Common myeloid progenitor, CD34-positive (primary cell): ENCODE results near the gene MRPS21.
"Not testable (repeated sequence)": the region's sequence is repeated elsewhere in the genome, so short reads cannot be mapped to it uniquely, and the experiment has no call there.

Experiments used
- CTCF ChIA-PET: fragments of 350-600 bp; sonication (Branson Sonifier 250); formaldehyde crosslinking; loops from one replicate; lab custom pipeline; 2021; ENCODE audit warnings: antibody characterized with exemption; lab: Charles Lee
- POLR2A ChIA-PET: fragments of 350-600 bp; sonication (Branson Sonifier 250); formaldehyde crosslinking; loops from one replicate; lab custom pipeline; 2021; ENCODE audit warnings: antibody characterized with exemption; lab: Charles Lee
- DNase-seq, 3 donors: peaks; one replicate each; pipeline versions ENCODE4 v3.0.0 to v3.0.0-alpha.2; 2013
- H3K27ac ChIP-seq, 2 experiments: 1 replicate in 1 of 2; 2 replicates in 1 of 2; pipeline ENCODE4 v1.7.0; 2013; ENCODE audit warnings: inconsistent platforms in 2 of 2, low read length in 2 of 2, mild to moderate bottlenecking in 2 of 2, low read depth in 1 of 2, moderate library complexity in 1 of 2; ENCODE audit not compliant: severe bottlenecking in 2 of 2, insufficient read depth in 1 of 2, poor library complexity in 1 of 2
- H3K27me3 ChIP-seq, 5 experiments: replicated peaks in 2 of 5; 1 replicate in 3 of 5; 2 replicates in 2 of 5; pipeline versions ENCODE4 v1.6.1 to v1.7.0; 2013; ENCODE audit warnings: low read length in 4 of 5, mild to moderate bottlenecking in 2 of 5, moderate library complexity in 2 of 5, inconsistent platforms in 1 of 5; ENCODE audit not compliant: insufficient read depth in 5 of 5, control insufficient read depth in 4 of 5
- H3K36me3 ChIP-seq, 4 experiments: 1 replicate in 2 of 4; 2 replicates in 2 of 4; pipeline versions ENCODE4 v1.6.1 to v1.7.0; 2013; ENCODE audit warnings: low read length in 3 of 4, control low read depth in 1 of 4, mild to moderate bottlenecking in 1 of 4; ENCODE audit not compliant: control insufficient read depth in 4 of 4, insufficient read depth in 4 of 4
- H3K4me1 ChIP-seq, 4 experiments: 1 replicate in 3 of 4; 2 replicates in 1 of 4; pipeline versions ENCODE4 v1.6.1 to v1.7.1; 2013; ENCODE audit warnings: low read length in 3 of 4, mild to moderate bottlenecking in 3 of 4, control low read depth in 1 of 4, inconsistent platforms in 1 of 4, moderate library complexity in 1 of 4; ENCODE audit not compliant: control insufficient read depth in 4 of 4, insufficient read depth in 4 of 4; ENCODE audit errors: control extremely low read depth in 1 of 4
- H3K4me3 ChIP-seq, 7 experiments: 1 replicate in 4 of 7; 2 replicates in 3 of 7; pipeline versions ENCODE4 v1.5.1 to v1.7.0; 2013; ENCODE audit warnings: mild to moderate bottlenecking in 7 of 7, low read length in 6 of 7, moderate library complexity in 6 of 7, inconsistent platforms in 2 of 7, low read depth in 2 of 7, control low read depth in 1 of 7; ENCODE audit not compliant: insufficient read depth in 4 of 7, control insufficient read depth in 1 of 7; ENCODE audit errors: extremely low read depth in 1 of 7
- H3K9me3 ChIP-seq, 5 experiments: 1 replicate in 4 of 5; 2 replicates in 1 of 5; pipeline versions ENCODE4 v1.6.1 to v1.7.1; 2013; ENCODE audit warnings: low read length in 4 of 5, mild to moderate bottlenecking in 2 of 5, inconsistent platforms in 1 of 5, low read depth in 1 of 5, moderate library complexity in 1 of 5; ENCODE audit not compliant: control insufficient read depth in 4 of 5, insufficient read depth in 2 of 5; ENCODE audit errors: control extremely low read depth in 1 of 5
- WGBS: methylation state at CpG from one replicate; pipeline ENCODE4 v1.1.5; 2013; ENCODE audit not compliant: insufficient coverage; 5-methylcytosine and 5-hydroxymethylcytosine counted together

Gene MRPS21

GRCh38 chr1:150295476-150295875 lies 1.8 kb downstream of the MRPS21 start:
- no CpG with 5 or more reads among the region's 2 CpGs for WGBS
- POLR2A ChIA-PET, result interaction anchor here (0.8 to 0.9 kb wide), 2 partner anchors 8 to 17 kb away, joined by 3 to 5 read pairs; no protein-coding TSS in a partner anchor
- peaks cover 0 to 22% (median 16%) of the 10 kb centered on the region in 4 experiments for H3K4me1 ChIP-seq

GRCh38 chr1:150299716-150300115 lies 6.1 kb downstream of the MRPS21 start:
- POLR2A ChIA-PET, result no interaction called here
- CTCF ChIA-PET, result interaction anchor here (0.9 kb wide), 1 partner anchor 13 kb away, joined by 3 read pairs; no protein-coding TSS in a partner anchor

More at GRCh38 chr1:150295476-150295875, 1.8 kb downstream of the MRPS21 start:
- H3K9me3 ChIP-seq, result no peaks in the 10 kb centered on the region
- no peak overlapping the region for H3K4me3 ChIP-seq
- H3K36me3 ChIP-seq, result peaks cover 4 to 25% (median 14%) of the 10 kb centered on the region in 4 experiments
- DNase-seq, result no peak
- CTCF ChIA-PET, result interaction anchor here (1.3 to 1.4 kb wide), 2 partner anchors 14 to 29 kb away, joined by 3 to 5 read pairs; no protein-coding TSS in a partner anchor
- no peak overlapping the region for H3K27ac ChIP-seq
- H3K27me3 ChIP-seq, result no peaks in the 10 kb centered on the region

DNA sequence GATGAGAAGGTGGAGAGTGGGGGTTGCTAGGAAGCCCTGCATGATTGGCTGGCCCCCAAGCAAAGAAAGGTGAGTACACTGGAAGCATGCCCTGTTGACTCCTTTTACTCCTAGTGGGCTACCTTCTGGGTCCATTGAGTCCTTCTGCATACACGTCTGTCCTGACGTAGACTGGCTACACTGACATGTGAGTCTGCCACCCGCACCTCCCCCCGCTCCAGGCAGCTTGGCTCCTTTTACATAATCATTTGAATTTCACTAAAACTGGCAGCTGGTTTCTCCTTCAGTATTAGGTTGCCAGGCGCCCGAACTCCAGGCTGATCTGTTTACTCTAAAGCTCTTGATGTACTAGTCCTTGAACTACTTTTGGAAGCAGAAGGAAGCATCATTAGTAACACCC lies 8.7 kb downstream of the MRPS21 start:
- ChIA-PET CTCF (interaction anchor here (0.6 to 1.6 kb wide), 2 partner anchors 44 to 431 kb away, joined by 3 read pairs; partner anchors contain the start of gene CA14), POLR2A (interaction anchor here (0.6 kb wide), 2 partner anchors 64 to 94 kb away, joined by 4 to 5 read pairs; no protein-coding TSS in a partner anchor)
- no peaks in the 10 kb centered on the region for H3K27me3 ChIP-seq
- H3K9me3 ChIP-seq, result no peaks in the 10 kb centered on the region
- H3K4me3 ChIP-seq, result no peak overlapping the region
- H3K4me1 ChIP-seq, result no peaks in the 10 kb centered on the region
- no peak overlapping the region for H3K27ac ChIP-seq
- H3K36me3 ChIP-seq, result peaks cover 8 to 48% (median 30%) of the 10 kb centered on the region in 4 experiments
- WGBS, result 100% methylated on average over 5 of the region's 6 CpGs
- DNase-seq, result no peak

More at GRCh38 chr1:150299716-150300115, 6.1 kb downstream of the MRPS21 start:
- WGBS, result 100% methylated on average over 3 of the region's 3 CpGs
- Histone ChIP-seq H3K36me3 (peaks cover 8 to 46% (median 33%) of the 10 kb centered on the region in 4 experiments), H3K9me3 (no peaks in the 10 kb centered on the region), H3K4me1 (peaks cover 0 to 5% (median under 1%) of the 10 kb centered on the region in 4 experiments), H3K4me3 (no peak overlapping the region), H3K27ac (no peak overlapping the region), H3K27me3 (no peaks in the 10 kb centered on the region)
- DNase-seq, result no peak

- DNase-seq, result no peak
- Histone ChIP-seq H3K27me3 (no peaks in the 10 kb centered on the region), H3K4me3 (no peak overlapping the region), H3K36me3 (peaks cover 8 to 53% (median 33%) of the 10 kb centered on the region in 4 experiments), H3K4me1 (no peaks in the 10 kb centered on the region), H3K27ac (no peak overlapping the region), H3K9me3 (no peaks in the 10 kb centered on the region)
- ChIA-PET POLR2A (interaction anchor here (0.5 to 0.6 kb wide), 2 partner anchors 8 to 93 kb away, joined by 3 to 4 read pairs; no protein-coding TSS in a partner anchor), CTCF (interaction anchor here (1.6 kb wide), 1 partner anchor 45 kb away, joined by 3 read pairs; the partner anchor contains the start of gene CA14)
- WGBS, result 100% methylated on average over 2 of the region's 2 CpGs
Measured at GRCh38 chr1:150302902-150303301, 9.2 kb downstream of the MRPS21 start.

GRCh38 chr1:150308585-150308984 lies 14.9 kb downstream of the MRPS21 start:
- H3K4me1 ChIP-seq, POLR2A ChIA-PET, DNase-seq, CTCF ChIA-PET, H3K27ac ChIP-seq, H3K9me3 ChIP-seq, H3K4me3 ChIP-seq, H3K27me3 ChIP-seq: not testable (repeated sequence)
- 100% methylated on average over 1 of the region's 9 CpGs for WGBS
- peaks cover 8 to 33% (median 16%) of the 10 kb centered on the region in 4 experiments for H3K36me3 ChIP-seq

DNA sequence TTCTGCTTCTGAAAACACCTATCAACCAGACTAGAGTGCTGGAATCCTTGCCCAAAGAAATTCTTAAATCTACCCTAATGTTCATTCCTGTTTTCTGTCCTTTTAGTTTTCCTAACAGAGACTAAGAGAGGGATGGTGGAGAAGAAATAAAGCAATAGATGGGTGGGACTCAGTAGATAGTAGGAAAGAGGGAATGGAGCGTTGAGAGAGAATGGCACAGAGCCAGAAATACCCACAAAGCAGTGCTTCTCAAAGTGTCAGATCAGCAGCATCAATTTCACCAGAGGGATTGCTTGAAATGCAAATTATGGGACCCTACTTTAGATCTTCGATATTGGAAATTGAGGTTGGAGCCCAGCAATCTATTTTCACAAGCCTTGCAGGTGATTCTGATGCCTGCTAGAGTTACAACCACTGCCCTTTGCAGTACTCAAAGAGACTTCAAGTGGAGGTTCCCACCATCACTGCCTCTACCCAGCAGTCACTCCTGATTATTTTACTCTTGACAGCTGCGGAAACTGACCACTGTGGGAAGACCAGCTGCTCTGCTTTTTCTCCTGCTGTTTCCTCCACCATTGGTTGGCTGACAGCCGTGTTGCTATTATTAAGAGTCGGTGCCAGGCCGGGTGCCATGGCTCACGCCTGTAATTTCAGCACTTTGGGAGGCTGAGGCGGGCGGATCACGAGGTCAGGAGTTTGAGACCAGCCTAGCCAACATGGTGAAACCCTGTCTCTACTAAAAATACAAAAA lies 16.3 kb downstream of the MRPS21 start:
- CTCF ChIA-PET, result no interaction called here
- Histone ChIP-seq H3K4me1 (no peaks in the 10 kb centered on the region), H3K4me3 (no peak overlapping the region), H3K27me3 (no peaks in the 10 kb centered on the region), H3K9me3 (no peaks in the 10 kb centered on the region), H3K27ac (no peak overlapping the region), H3K36me3 (peaks cover 6 to 28% (median 15%) of the 10 kb centered on the region in 4 experiments)
- POLR2A ChIA-PET, result no interaction called here
- DNase-seq, result no peak
- 86% methylated on average over 7 of the region's 10 CpGs for WGBS

DNA sequence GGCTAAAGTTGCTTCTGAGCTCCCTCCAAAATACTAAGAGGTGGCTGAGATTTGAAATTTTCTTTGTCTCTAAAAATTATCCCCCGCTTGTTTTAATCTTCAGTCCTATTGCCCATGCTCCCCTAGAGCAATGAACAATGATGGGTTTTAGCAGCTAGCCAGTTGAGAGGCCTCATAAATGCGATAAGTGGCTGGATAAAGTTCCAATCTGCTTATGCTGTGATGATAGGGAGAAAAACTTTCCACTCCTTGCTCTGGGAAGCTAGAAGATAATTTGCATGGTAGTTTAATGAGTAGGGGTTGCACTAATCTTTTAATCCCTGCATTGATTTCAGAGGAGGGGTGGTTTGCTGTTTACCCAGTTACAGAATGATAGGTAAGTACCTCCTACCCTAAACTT lies 18.1 kb downstream of the MRPS21 start:
- ChIA-PET POLR2A (no interaction called here), CTCF (interaction anchor here (1.1 kb wide), 1 partner anchor 53 kb away, joined by 3 read pairs; no protein-coding TSS in a partner anchor)
- no peak for DNase-seq
- H3K9me3 ChIP-seq, result no peaks in the 10 kb centered on the region
- no peak overlapping the region for H3K27ac ChIP-seq
- H3K36me3 ChIP-seq, result peaks cover 5 to 16% (median 12%) of the 10 kb centered on the region in 4 experiments
- no peak overlapping the region for H3K4me3 ChIP-seq
- H3K4me1 ChIP-seq, result no peaks in the 10 kb centered on the region
- 86% methylated on average over 1 of the region's 2 CpGs for WGBS
- no peaks in the 10 kb centered on the region for H3K27me3 ChIP-seq
